Measurements from ENCODE around the gene WHAMM.

- TF ChIP-seq EZH2 (IDR thresholded peaks at IDR 0.05; ENCODE audit: insufficient read depth, poor library complexity, severe bottlenecking) (no peak), EZH2phosphoT487 (IDR thresholded peaks at IDR 0.05; ENCODE audit: insufficient read depth, low read depth) (no peak)
Measured at GRCh38 chr15:82845686-82846085, 36.3 kb downstream of the WHAMM start.
